CD14-positive monocyte (primary cell): Measurements from ENCODE around the gene IMMP2L. TPM values are rescaled to one million over a fixed set of nuclear protein-coding genes. Genes with fewer than 3 reads are reported as not detected.
"Not testable (repeated sequence)": the region's sequence is repeated elsewhere in the genome, so short reads cannot be mapped to it uniquely, and the experiment has no call there.

Experiments used
- DNase-seq, 3 donors: peaks; one replicate each; pipeline ENCODE4 v3.0.0-alpha.2; 2011 to 2022
- H2AFZ ChIP-seq: 2 replicates; pipeline ENCODE4 v1.6.0; 2012; ENCODE audit warnings: mild to moderate bottlenecking, low read depth, low read length, inconsistent platforms; ENCODE audit not compliant: insufficient read depth, poor library complexity, severe bottlenecking
- H3K27ac ChIP-seq, 2 donors: 1 replicate in 1 of 2; 2 replicates in 1 of 2; pipeline ENCODE4 v1.5.1; 2012 to 2013; ENCODE audit warnings: low read length in 2 of 2, control low read depth in 1 of 2, inconsistent platforms in 1 of 2, low read depth in 1 of 2, mild to moderate bottlenecking in 1 of 2
- H3K27me3 ChIP-seq, 2 donors: one replicate each; pipeline versions ENCODE4 v1.6.0 to v1.6.1; 2011 to 2013; ENCODE audit warnings: low read length in 2 of 2; ENCODE audit not compliant: control insufficient read depth in 2 of 2, insufficient read depth in 2 of 2
- H3K36me3 ChIP-seq, 2 donors: replicated peaks in 1 of 2; 1 replicate in 1 of 2; 2 replicates in 1 of 2; pipeline versions ENCODE4 v1.5.1 to v1.6.1; 2012 to 2013; ENCODE audit warnings: low read length in 2 of 2, control low read depth in 1 of 2, inconsistent platforms in 1 of 2, mild to moderate bottlenecking in 1 of 2; ENCODE audit not compliant: insufficient read depth in 2 of 2, control insufficient read depth in 1 of 2
- H3K4me1 ChIP-seq, 2 donors: 1 replicate in 1 of 2; 2 replicates in 1 of 2; pipeline versions ENCODE4 v1.5.1 to v1.6.1; 2012 to 2013; ENCODE audit warnings: low read length in 2 of 2, control low read depth in 1 of 2, inconsistent platforms in 1 of 2, mild to moderate bottlenecking in 1 of 2, moderate library complexity in 1 of 2; ENCODE audit not compliant: insufficient read depth in 2 of 2, control insufficient read depth in 1 of 2
- H3K4me2 ChIP-seq: replicated peaks from 2 replicates; pipeline ENCODE3; 2012; ENCODE audit warnings: low read length, moderate library complexity, mild to moderate bottlenecking; ENCODE audit not compliant: poor library complexity, severe bottlenecking; ENCODE audit errors: extremely low read depth
- H3K4me3 ChIP-seq, 3 experiments: fragments of 200-600 bp in 1 of 3; sonication (generic) in 1 of 3; replicated peaks in 1 of 3; 1 replicate in 2 of 3; 2 replicates in 1 of 3; pipeline ENCODE4 v1.5.1; 2011 to 2013; ENCODE audit warnings: low read length in 3 of 3, mild to moderate bottlenecking in 3 of 3, control low read depth in 2 of 3, low read depth in 2 of 3, inconsistent platforms in 1 of 3, moderate library complexity in 1 of 3
- H3K79me2 ChIP-seq: 2 replicates; pipeline ENCODE4 v1.6.0; 2012; ENCODE audit warnings: mild to moderate bottlenecking, control low read depth, inconsistent platforms, low read length, moderate library complexity; ENCODE audit not compliant: insufficient read depth
- H3K9ac ChIP-seq: 2 replicates; pipeline ENCODE4 v1.6.0; 2017; ENCODE audit warnings: low read length, mild to moderate bottlenecking; ENCODE audit not compliant: insufficient read depth, poor library complexity, severe bottlenecking
- H3K9me3 ChIP-seq, 2 donors: replicated peaks in 1 of 2; 1 replicate in 1 of 2; 2 replicates in 1 of 2; pipeline versions ENCODE4 v1.5.1 to v1.6.1; 2012 to 2013; ENCODE audit warnings: low read length in 2 of 2, control low read depth in 1 of 2; ENCODE audit not compliant: control insufficient read depth in 1 of 2, insufficient read depth in 1 of 2
- H4K20me1 ChIP-seq: 2 replicates; pipeline ENCODE4 v1.6.0; 2012; ENCODE audit warnings: mild to moderate bottlenecking, low read length, control low read depth, moderate library complexity; ENCODE audit not compliant: insufficient read depth
- H3K27ac Mint-ChIP-seq, 7 donors: one replicate each; pipeline ENCODE4 v1.8.0; 2020; ENCODE audit warnings: mild to moderate bottlenecking in 7 of 7, mixed read lengths in 7 of 7, moderate library complexity in 6 of 7, inconsistent platforms in 2 of 7
- H3K27me3 Mint-ChIP-seq, 3 donors: one replicate each; pipeline ENCODE4 v1.8.0; 2021 to 2022; ENCODE audit warnings: low read depth in 3 of 3, mild to moderate bottlenecking in 3 of 3, mixed read lengths in 3 of 3, moderate library complexity in 3 of 3, inconsistent platforms in 1 of 3
- H3K36me3 Mint-ChIP-seq, 2 donors: one replicate each; pipeline ENCODE4 v1.8.0; 2020; ENCODE audit warnings: mixed read lengths in 2 of 2, inconsistent platforms in 1 of 2, mild to moderate bottlenecking in 1 of 2
- H3K4me1 Mint-ChIP-seq: one replicate; pipeline ENCODE4 v1.8.0; 2020; ENCODE audit warnings: mild to moderate bottlenecking, mixed read lengths
- H3K4me3 Mint-ChIP-seq, 2 donors: one replicate each; pipeline ENCODE4 v1.8.0; 2020; ENCODE audit warnings: mild to moderate bottlenecking in 2 of 2, mixed read lengths in 2 of 2, moderate library complexity in 1 of 2
- H3K9me3 Mint-ChIP-seq, 7 donors: one replicate each; pipeline ENCODE4 v1.8.0; 2020 to 2022; ENCODE audit warnings: mixed read lengths in 7 of 7, mild to moderate bottlenecking in 6 of 7, moderate library complexity in 6 of 7, inconsistent platforms in 2 of 7
- CTCF ChIP-seq: fragments of 200-600 bp; IDR thresholded peaks from one replicate; pipeline ENCODE4 v1.8.0; 2022; ENCODE audit warnings: antibody characterized with exemption, mild to moderate bottlenecking
- WGBS: methylation state at CpG from one replicate; pipeline ENCODE4 v1.1.5; 2013; ENCODE audit warnings: missing lambda C conversion rate; ENCODE audit not compliant: insufficient coverage; 5-methylcytosine and 5-hydroxymethylcytosine counted together
- intact Hi-C, 2 donors: fragments of 100-400 bp; cut with micrococcal nuclease; formaldehyde crosslinking; loops; one replicate each; pipeline versions ENCODE4 v1.15.0 to v1.15.1; 2023
- polyA plus RNA-seq, 3 donors: library from polyadenylated mRNA; depleted of rRNA in 1 of 3; unstranded in 2 of 3; stranded (reverse) in 1 of 3; fragments of 300-500 nt in 2 of 3; fragments of >200 nt in 1 of 3; fragmentation: Illumina TruSeq in 2 of 3; gene quantifications; 1 replicate in 2 of 3; 2 replicates in 1 of 3; pipeline ENCODE4 v1.2.3, GENCODE V29; 2012 to 2021

Gene IMMP2L
- polyA plus RNA-seq, 3 donors, result 1.9 to 6.4 (median 6.2) TPM

GRCh38 chr7:111290982-111291381, 271.3 kb downstream of the IMMP2L start:
- no peak overlapping the region for H3K27ac ChIP-seq
- H3K4me2 ChIP-seq, result no peak overlapping the region
- no peaks in the 10 kb centered on the region for H3K9me3 ChIP-seq
- H3K27me3 Mint-ChIP-seq, result no peaks in the 10 kb centered on the region
- no peaks in the 10 kb centered on the region for H3K79me2 ChIP-seq
- H4K20me1 ChIP-seq, result no peaks in the 10 kb centered on the region
- 100% methylated on average over 1 of the region's 1 CpG for whole genome bisulfite sequencing
- H3K27me3 ChIP-seq, result no peaks in the 10 kb centered on the region
- intact Hi-C loops, result no loop called here
- H3K9ac ChIP-seq, result no peak overlapping the region
- H3K9me3 Mint-ChIP-seq, result peaks cover 0 to 12% (median 2%) of the 10 kb centered on the region in 7 donors
- DNase-seq, result no peak
- no peaks in the 10 kb centered on the region for H3K36me3 ChIP-seq
- H3K4me3 Mint-ChIP-seq, result no peak overlapping the region
- no peak for TF ChIP-seq CTCF
- H3K4me1 ChIP-seq, result no peaks in the 10 kb centered on the region
- H3K4me1 Mint-ChIP-seq, result no peaks in the 10 kb centered on the region
- no peak overlapping the region for H3K27ac Mint-ChIP-seq
- no peak overlapping the region for H3K4me3 ChIP-seq
- no peak overlapping the region for H2AFZ ChIP-seq
- H3K36me3 Mint-ChIP-seq, result no peaks in the 10 kb centered on the region

- H3K9me3 ChIP-seq, result no peaks in the 10 kb centered on the region
- H3K4me2 ChIP-seq, result no peak overlapping the region
- no peak overlapping the region for H3K4me3 ChIP-seq
- Mint-ChIP-seq H3K4me3 (no peak overlapping the region), H3K27me3 (no peaks in the 10 kb centered on the region), H3K27ac (no peak overlapping the region), H3K36me3 (no peaks in the 10 kb centered on the region), H3K4me1 (no peaks in the 10 kb centered on the region), H3K9me3 (peaks cover 0 to 12% (median 2%) of the 10 kb centered on the region in 7 donors)
- H2AFZ ChIP-seq, result no peak overlapping the region
- intact Hi-C loops, result no loop called here
- H4K20me1 ChIP-seq, result no peaks in the 10 kb centered on the region
- H3K79me2 ChIP-seq, result no peaks in the 10 kb centered on the region
- WGBS, result no CpG with 5 or more reads among the region's 1 CpG
- H3K36me3 ChIP-seq, result no peaks in the 10 kb centered on the region
- no peaks in the 10 kb centered on the region for H3K4me1 ChIP-seq
- H3K27me3 ChIP-seq, result no peaks in the 10 kb centered on the region
- no peak overlapping the region for H3K27ac ChIP-seq
- H3K9ac ChIP-seq, result no peak overlapping the region
- DNase-seq, result no peak
- TF ChIP-seq CTCF, result no peak
Measured at GRCh38 chr7:111290419-111290818, 271.9 kb downstream of the IMMP2L start.

- H3K4me3 ChIP-seq, H3K27ac ChIP-seq, H3K27me3 Mint-ChIP-seq, H3K4me1 ChIP-seq, H3K9me3 ChIP-seq, H3K9ac ChIP-seq, H3K27me3 ChIP-seq, H3K36me3 ChIP-seq, H3K79me2 ChIP-seq, DNase-seq, H3K4me3 Mint-ChIP-seq, H3K4me1 Mint-ChIP-seq, H3K27ac Mint-ChIP-seq, H3K4me2 ChIP-seq, intact Hi-C loops, H4K20me1 ChIP-seq, H3K36me3 Mint-ChIP-seq, H2AFZ ChIP-seq: not testable (repeated sequence)
- WGBS, result no CpG with 5 or more reads among the region's 3 CpGs
- peaks cover under 1 to 12% (median 2%) of the 10 kb centered on the region in 7 donors for H3K9me3 Mint-ChIP-seq
Measured at GRCh38 chr7:111288441-111288840, 273.9 kb downstream of the IMMP2L start.
